ENCODE data around the gene B3GNT3. TPM values are rescaled to one million over a fixed set of nuclear protein-coding genes. Genes with fewer than 3 reads are reported as not detected.

B3GNT3 gene
- total and polyA plus RNA-seq, 2 of the 13 experiments (the other 11 are each of a cell fraction or from before 2014, with no cell fraction given), result 0.86 to 4.0 TPM

DNA sequence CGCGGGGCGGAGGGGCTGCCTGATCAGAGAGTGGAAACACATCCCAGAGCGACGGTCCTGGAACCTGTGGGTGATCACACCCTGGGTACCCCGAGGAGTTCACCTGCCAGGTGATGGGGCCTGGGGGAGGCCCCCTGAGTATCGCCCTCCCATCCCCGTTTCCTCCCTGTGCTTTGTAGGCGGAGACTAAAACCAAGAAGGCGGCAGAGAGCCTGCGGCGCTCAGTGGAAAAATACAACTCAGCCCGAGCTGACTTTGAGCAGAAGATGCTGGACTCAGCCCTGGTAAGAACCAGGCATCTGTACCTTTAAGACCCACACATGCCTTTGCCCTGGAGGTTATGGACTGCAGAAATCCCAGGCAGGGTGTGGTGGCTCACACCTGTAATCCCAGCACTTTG lies 24.3 kb upstream of the B3GNT3 start (continued):
- TF ChIP-seq, protein P1, sequence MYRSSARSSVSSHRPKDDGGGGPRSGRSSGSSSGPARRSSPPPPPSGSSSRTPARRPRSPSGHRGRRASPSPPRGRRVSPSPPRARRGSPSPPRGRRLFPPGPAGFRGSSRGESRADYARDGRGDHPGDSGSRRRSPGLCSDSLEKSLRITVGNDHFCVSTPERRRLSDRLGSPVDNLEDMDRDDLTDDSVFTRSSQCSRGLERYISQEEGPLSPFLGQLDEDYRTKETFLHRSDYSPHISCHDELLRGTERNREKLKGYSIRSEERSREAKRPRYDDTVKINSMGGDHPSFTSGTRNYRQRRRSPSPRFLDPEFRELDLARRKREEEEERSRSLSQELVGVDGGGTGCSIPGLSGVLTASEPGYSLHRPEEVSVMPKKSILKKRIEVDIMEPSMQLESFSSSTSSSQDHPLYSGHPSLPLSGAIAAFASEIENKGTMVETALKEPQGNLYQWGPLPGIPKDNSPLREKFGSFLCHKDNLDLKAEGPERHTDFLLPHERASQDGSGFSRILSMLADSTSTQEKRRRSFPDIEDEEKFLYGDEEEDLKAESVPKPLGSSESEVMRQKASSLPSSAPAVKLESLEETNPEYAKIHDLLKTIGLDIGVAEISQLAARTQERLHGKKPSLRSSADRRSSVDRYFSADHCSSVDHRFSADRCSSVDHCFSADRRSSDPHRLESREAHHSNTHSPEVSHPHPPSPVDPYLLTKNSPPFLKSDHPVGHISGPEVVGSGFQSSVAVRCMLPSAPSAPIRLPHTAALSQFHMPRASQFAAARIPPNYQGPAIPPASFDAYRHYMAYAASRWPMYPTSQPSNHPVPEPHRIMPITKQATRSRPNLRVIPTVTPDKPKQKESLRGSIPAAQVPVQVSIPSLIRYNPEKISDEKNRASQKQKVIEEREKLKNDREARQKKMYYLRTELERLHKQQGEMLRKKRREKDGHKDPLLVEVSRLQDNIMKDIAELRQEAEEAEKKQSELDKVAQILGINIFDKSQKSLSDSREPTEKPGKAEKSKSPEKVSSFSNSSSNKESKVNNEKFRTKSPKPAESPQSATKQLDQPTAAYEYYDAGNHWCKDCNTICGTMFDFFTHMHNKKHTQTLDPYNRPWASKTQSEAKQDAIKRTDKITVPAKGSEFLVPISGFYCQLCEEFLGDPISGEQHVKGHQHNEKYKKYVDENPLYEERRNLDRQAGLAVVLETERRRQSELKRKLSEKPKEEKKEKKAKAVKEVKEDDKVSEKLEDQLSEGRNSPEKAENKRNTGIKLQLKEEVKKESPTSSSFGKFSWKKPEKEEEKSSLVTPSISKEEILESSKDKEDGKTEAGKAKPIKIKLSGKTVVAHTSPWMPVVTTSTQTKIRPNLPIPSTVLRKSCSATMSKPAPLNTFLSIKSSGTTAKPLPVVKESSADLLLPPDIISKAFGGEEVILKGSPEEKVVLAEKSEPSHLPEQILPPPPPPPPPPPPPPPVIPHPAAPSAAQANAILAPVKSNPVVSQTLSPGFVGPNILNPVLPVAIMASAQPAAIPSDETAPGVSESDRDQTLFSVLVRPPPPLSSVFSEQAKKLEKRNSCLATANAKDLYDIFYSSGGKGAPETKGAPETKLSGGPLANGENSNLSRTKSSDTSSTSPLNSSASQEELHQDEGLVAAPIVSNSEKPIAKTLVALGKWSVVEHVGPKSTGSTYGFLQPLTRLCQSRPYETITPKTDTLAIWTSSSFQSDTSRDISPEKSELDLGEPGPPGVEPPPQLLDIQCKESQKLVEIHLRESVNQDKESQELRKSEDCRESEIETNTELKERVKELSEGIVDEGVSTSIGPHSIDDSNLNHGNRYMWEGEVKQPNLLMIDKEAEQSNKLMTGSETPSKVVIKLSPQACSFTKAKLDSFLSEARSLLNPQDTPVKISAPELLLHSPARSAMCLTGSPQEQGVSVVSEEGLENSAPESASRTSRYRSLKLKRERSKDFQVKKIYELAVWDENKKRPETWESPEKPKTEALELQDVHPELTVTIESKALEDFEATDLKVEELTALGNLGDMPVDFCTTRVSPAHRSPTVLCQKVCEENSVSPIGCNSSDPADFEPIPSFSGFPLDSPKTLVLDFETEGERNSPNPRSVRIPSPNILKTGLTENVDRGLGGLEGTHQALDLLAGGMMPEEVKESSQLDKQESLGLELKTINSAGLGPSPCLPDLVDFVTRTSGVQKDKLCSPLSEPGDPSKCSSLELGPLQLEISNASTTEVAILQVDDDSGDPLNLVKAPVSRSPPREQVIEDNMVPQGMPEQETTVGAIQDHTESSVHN (CRISPR knock-in tag; IDR thresholded peaks at IDR 0.05), result no peak
- TF ChIP-seq PHF8 (CRISPR knock-in tag; IDR thresholded peaks at IDR 0.05) (no peak), CHD2 (IDR thresholded peaks at IDR 0.05; ENCODE audit: low read depth, low read length) (no peak)

DNA sequence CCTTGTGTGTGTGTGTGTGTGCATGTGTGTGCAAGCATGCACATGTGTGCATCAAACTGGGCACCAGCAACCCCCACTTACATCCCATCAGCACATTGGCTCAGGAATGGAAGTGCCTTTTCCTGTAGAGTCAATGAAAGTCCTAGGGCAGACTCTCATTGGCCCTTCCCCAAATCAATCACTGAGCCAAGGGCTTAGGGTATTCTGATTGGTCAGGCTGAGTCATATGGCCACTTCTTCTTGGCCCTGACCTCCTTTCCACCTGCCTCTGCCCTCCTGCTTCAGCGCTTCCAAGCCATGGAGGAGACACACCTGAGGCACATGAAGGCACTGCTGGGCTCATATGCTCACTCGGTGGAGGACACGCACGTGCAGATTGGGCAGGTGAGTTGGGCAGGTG lies 22.8 kb upstream of the B3GNT3 start:
- Histone ChIP-seq H3K36me3 (replicated peaks in 1 of 2; ENCODE audit: control insufficient read depth in 1 of 2, insufficient read depth in 2 of 2, low read length in 2 of 2) (no peaks in the 10 kb centered on the region), H3K4me2 (ENCODE audit: low read depth, low read length) (no peak overlapping the region), H2AFZ (ENCODE audit: low read length) (no peak overlapping the region), H3K79me2 (ENCODE audit: insufficient read depth, low read length) (no peaks in the 10 kb centered on the region), H3K27ac (ENCODE audit: extremely low read length, insufficient read depth, low read length) (no peak overlapping the region), H3K4me1 (ENCODE audit: insufficient read depth, low read length) (peaks cover 1% of the 10 kb centered on the region), H3K4me3 (replicated peaks in 1 of 3; ENCODE audit: insufficient read depth in 1 of 3, low read depth in 2 of 3, low read length in 3 of 3) (no peak overlapping the region), H3K27me3 (ENCODE audit: control insufficient read depth in 1 of 2, insufficient read depth in 2 of 2, low read length in 2 of 2) (no peaks in the 10 kb centered on the region), H4K20me1 (ENCODE audit: insufficient read depth, low read length) (no peaks in the 10 kb centered on the region), H3K9me3 (ENCODE audit: low read length) (no peaks in the 10 kb centered on the region), H3K9ac (ENCODE audit: insufficient read depth, low read depth, low read length) (no peak overlapping the region)
- in situ Hi-C loops (cut with HindIII; ENCODE audit: extremely low pct_ligation_motif_present, low pct_unique_long_range_greater_than_20kb) (loop anchor here (5.0 kb wide), 1 partner anchor 65 kb away; no protein-coding TSS in a partner anchor), intact Hi-C loops (cut with micrococcal nuclease; ENCODE audit: unreplicated experiment) (no loop called here)
- ATAC-seq, result no peak
- no peak for DNase-seq (ENCODE audit: low spot score)
- POLR2A ChIA-PET, result no interaction called here
- no peak for FAIRE-seq
- WGBS (ENCODE audit: low lambda C conversion rate), result 100% methylated on average over 4 of the region's 4 CpGs
- no TSS peak for BruUV-seq (replicated peaks)
- CTCF ChIA-PET (ENCODE audit: low intra/inter-chr PET ratio, low total read pairs), result no interaction called here
- peak; percentile 71 for TF ChIP-seq NFYC (CRISPR knock-in tag; IDR thresholded peaks at IDR 0.05)
- TF ChIP-seq ZNF678 (CRISPR knock-in tag; IDR thresholded peaks at IDR 0.05), result no peak
- no peak for TF ChIP-seq ZNF780A (CRISPR knock-in tag; IDR thresholded peaks at IDR 0.05)
- TF ChIP-seq, protein P2, sequence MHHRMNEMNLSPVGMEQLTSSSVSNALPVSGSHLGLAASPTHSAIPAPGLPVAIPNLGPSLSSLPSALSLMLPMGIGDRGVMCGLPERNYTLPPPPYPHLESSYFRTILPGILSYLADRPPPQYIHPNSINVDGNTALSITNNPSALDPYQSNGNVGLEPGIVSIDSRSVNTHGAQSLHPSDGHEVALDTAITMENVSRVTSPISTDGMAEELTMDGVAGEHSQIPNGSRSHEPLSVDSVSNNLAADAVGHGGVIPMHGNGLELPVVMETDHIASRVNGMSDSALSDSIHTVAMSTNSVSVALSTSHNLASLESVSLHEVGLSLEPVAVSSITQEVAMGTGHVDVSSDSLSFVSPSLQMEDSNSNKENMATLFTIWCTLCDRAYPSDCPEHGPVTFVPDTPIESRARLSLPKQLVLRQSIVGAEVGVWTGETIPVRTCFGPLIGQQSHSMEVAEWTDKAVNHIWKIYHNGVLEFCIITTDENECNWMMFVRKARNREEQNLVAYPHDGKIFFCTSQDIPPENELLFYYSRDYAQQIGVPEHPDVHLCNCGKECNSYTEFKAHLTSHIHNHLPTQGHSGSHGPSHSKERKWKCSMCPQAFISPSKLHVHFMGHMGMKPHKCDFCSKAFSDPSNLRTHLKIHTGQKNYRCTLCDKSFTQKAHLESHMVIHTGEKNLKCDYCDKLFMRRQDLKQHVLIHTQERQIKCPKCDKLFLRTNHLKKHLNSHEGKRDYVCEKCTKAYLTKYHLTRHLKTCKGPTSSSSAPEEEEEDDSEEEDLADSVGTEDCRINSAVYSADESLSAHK (CRISPR knock-in tag; IDR thresholded peaks at IDR 0.05; ENCODE audit: borderline replicate concordance), result no peak
- TF ChIP-seq, protein P3, sequence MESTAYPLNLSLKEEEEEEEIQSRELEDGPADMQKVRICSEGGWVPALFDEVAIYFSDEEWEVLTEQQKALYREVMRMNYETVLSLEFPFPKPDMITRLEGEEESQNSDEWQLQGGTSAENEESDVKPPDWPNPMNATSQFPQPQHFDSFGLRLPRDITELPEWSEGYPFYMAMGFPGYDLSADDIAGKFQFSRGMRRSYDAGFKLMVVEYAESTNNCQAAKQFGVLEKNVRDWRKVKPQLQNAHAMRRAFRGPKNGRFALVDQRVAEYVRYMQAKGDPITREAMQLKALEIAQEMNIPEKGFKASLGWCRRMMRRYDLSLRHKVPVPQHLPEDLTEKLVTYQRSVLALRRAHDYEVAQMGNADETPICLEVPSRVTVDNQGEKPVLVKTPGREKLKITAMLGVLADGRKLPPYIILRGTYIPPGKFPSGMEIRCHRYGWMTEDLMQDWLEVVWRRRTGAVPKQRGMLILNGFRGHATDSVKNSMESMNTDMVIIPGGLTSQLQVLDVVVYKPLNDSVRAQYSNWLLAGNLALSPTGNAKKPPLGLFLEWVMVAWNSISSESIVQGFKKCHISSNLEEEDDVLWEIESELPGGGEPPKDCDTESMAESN (CRISPR knock-in tag; conservative IDR thresholded peaks at IDR 0.05), result no peak
- no peak for TF ChIP-seq NONO (IDR thresholded peaks at IDR 0.05)
- no peak for TF ChIP-seq NONO (CRISPR knock-in tag; conservative IDR thresholded peaks at IDR 0.05)

All from HepG2 (cell line).